Trophoblast cell (in vitro differentiated cells and primary cell): ENCODE data around the gene FADS3.

Experiments used
- DNase-seq, 2 donors: peaks; one replicate each; pipeline ENCODE4 v3.0.0-alpha.2; 2016
- H2AFZ ChIP-seq: 2 replicates; pipeline ENCODE4 v1.6.1; 2013; ENCODE audit warnings: low read length, moderate library complexity, mild to moderate bottlenecking; ENCODE audit not compliant: insufficient read depth, poor library complexity
- H2AK5ac ChIP-seq: 2 replicates; pipeline ENCODE4 v1.6.1; 2013; ENCODE audit warnings: mild to moderate bottlenecking, low read length
- H2BK120ac ChIP-seq: 2 replicates; pipeline ENCODE4 v1.6.1; 2013; ENCODE audit warnings: low read length, mild to moderate bottlenecking, moderate library complexity; ENCODE audit not compliant: insufficient read depth, poor library complexity
- H2BK12ac ChIP-seq: 2 replicates; pipeline ENCODE4 v1.6.1; 2013; ENCODE audit warnings: mild to moderate bottlenecking, low read length, moderate library complexity
- H2BK5ac ChIP-seq: 2 replicates; pipeline ENCODE4 v1.6.1; 2013; ENCODE audit warnings: low read length, low read depth, moderate library complexity, mild to moderate bottlenecking; ENCODE audit not compliant: poor library complexity
- H3K14ac ChIP-seq: 2 replicates; pipeline ENCODE4 v1.6.1; 2013; ENCODE audit warnings: mild to moderate bottlenecking, low read length
- H3K18ac ChIP-seq: 2 replicates; pipeline ENCODE4 v1.6.1; 2013; ENCODE audit warnings: mild to moderate bottlenecking, low read length
- H3K23ac ChIP-seq: 2 replicates; pipeline ENCODE4 v1.6.1; 2013; ENCODE audit warnings: low read length
- H3K27ac ChIP-seq: 2 replicates; pipeline ENCODE4 v1.5.1; 2013; ENCODE audit warnings: low read depth, mild to moderate bottlenecking, inconsistent platforms, low read length, moderate library complexity
- H3K27me3 ChIP-seq: 2 replicates; pipeline ENCODE4 v1.6.1; 2013; ENCODE audit warnings: inconsistent platforms, mild to moderate bottlenecking, low read length, moderate library complexity; ENCODE audit not compliant: insufficient read depth
- H3K36me3 ChIP-seq, 2 experiments: 1 replicate in 1 of 2; 2 replicates in 1 of 2; pipeline ENCODE4 v1.6.1; 2013; ENCODE audit warnings: low read length in 2 of 2, mild to moderate bottlenecking in 2 of 2, moderate library complexity in 1 of 2; ENCODE audit not compliant: insufficient read depth in 2 of 2, control insufficient read depth in 1 of 2
- H3K4ac ChIP-seq: 2 replicates; pipeline ENCODE4 v1.6.1; 2013; ENCODE audit warnings: low read depth, mild to moderate bottlenecking, low read length, moderate library complexity
- H3K4me1 ChIP-seq, 2 experiments: 1 replicate in 1 of 2; 2 replicates in 1 of 2; pipeline ENCODE4 v1.6.1; 2013; ENCODE audit warnings: low read length in 2 of 2, mild to moderate bottlenecking in 2 of 2, moderate library complexity in 1 of 2; ENCODE audit not compliant: insufficient read depth in 2 of 2, control insufficient read depth in 1 of 2
- H3K4me2 ChIP-seq: 2 replicates; pipeline ENCODE4 v1.6.1; 2013; ENCODE audit warnings: inconsistent platforms, mild to moderate bottlenecking, low read length, moderate library complexity
- H3K4me3 ChIP-seq: 2 replicates; pipeline ENCODE4 v1.5.1; 2013; ENCODE audit warnings: mild to moderate bottlenecking, low read depth, low read length, inconsistent platforms
- H3K79me1 ChIP-seq: one replicate; pipeline ENCODE4 v1.6.1; 2013; ENCODE audit warnings: low read length
- H3K79me2 ChIP-seq: 2 replicates; pipeline ENCODE4 v1.6.1; 2013; ENCODE audit warnings: low read length, mild to moderate bottlenecking; ENCODE audit not compliant: control insufficient read depth, insufficient read depth, poor library complexity
- H3K9ac ChIP-seq: 2 replicates; pipeline ENCODE4 v1.6.1; 2013; ENCODE audit warnings: mild to moderate bottlenecking, low read length
- H3K9me3 ChIP-seq: 2 replicates; pipeline ENCODE4 v1.6.1; 2013; ENCODE audit warnings: low read depth, mild to moderate bottlenecking, control low read depth, inconsistent platforms, low read length; ENCODE audit not compliant: insufficient read depth
- H4K12ac ChIP-seq: 2 replicates; pipeline ENCODE4 v1.6.1; 2013; ENCODE audit warnings: low read depth, mild to moderate bottlenecking, low read length, moderate library complexity
- H4K8ac ChIP-seq: 2 replicates; pipeline ENCODE4 v1.6.1; 2013; ENCODE audit warnings: low read depth, mild to moderate bottlenecking, low read length, moderate library complexity
- H4K91ac ChIP-seq: one replicate; pipeline ENCODE4 v1.6.1; 2013; ENCODE audit warnings: low read depth, mild to moderate bottlenecking, low read length, moderate library complexity
- WGBS: extraction: QIAGEN DNeasy Blood & Tissue Kit; methylation state at CpG from one replicate; pipeline ENCODE4 v1.1.7; 2013; ENCODE audit warnings: missing lambda C conversion rate; ENCODE audit not compliant: insufficient read length, insufficient coverage; ENCODE audit errors: extremely low coverage; 5-methylcytosine and 5-hydroxymethylcytosine counted together

The FADS3 gene

DNA sequence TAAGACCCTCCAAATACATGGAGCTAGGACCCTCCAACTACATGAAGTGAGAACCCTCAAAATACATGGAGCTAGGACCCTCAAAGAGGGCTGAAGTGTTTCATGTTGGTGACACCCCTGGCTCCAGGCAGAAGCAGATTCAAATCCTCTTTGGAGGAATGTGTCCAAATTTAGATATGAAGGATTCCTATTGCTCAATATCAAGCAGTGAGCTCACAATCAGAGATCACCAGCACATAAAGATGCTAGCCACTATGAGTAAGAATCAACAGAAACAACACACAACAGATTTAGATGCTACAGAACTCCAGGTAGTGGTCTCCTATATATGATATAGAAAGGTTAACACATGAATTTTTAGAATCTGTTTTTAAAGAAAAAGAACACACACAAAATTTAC lies 37.3 kb upstream of the FADS3 start:
- Histone ChIP-seq H2AK5ac (no peak overlapping the region), H4K8ac (no peak overlapping the region), H4K12ac (no peak overlapping the region), H3K36me3 (no peaks in the 10 kb centered on the region), H3K4me2 (no peak overlapping the region), H2BK120ac (no peak overlapping the region), H4K91ac (no peak overlapping the region), H3K9me3 (no peaks in the 10 kb centered on the region), H3K27ac (no peak overlapping the region), H3K14ac (no peak overlapping the region), H3K9ac (no peak overlapping the region), H3K79me1 (no peaks in the 10 kb centered on the region), H3K4ac (no peak overlapping the region), H2AFZ (no peak overlapping the region), H3K18ac (no peak overlapping the region), H3K4me1 (peaks cover 5% of the 10 kb centered on the region in 2 experiments), H3K79me2 (no peaks in the 10 kb centered on the region), H3K4me3 (no peak overlapping the region), H3K23ac (no peak overlapping the region), H2BK5ac (no peak overlapping the region), H3K27me3 (no peaks in the 10 kb centered on the region), H2BK12ac (no peak overlapping the region)
- no peak for DNase-seq

DNA sequence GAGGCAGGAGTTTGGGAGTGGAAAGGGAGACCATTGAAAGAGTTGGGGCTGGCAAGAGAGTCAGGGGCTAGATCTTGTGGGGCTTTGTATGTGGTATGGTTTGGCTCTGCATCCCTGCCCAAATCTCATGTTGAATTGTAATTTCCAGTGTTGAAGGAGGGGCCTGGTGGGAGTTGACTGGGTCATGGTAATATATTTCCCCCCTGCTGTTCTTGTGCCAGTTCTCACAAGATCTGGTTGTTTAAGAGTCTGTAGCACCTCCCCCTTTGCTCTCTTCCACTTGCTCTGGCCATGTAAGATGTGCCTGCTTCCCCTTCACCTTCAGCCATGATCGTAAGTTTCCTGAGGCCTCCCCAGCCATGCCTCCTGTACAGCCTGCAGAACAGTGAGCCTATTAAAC lies 36.2 kb upstream of the FADS3 start:
- Histone ChIP-seq H2BK5ac (no peak overlapping the region), H2BK12ac (no peak overlapping the region), H3K27me3 (no peaks in the 10 kb centered on the region), H3K79me2 (no peaks in the 10 kb centered on the region), H3K14ac (no peak overlapping the region), H4K91ac (no peak overlapping the region), H2BK120ac (no peak overlapping the region), H3K4me3 (no peak overlapping the region), H3K4me1 (peaks cover 14% of the 10 kb centered on the region in 2 experiments), H3K27ac (no peak overlapping the region), H3K9ac (no peak overlapping the region), H3K36me3 (no peaks in the 10 kb centered on the region), H3K23ac (no peak overlapping the region), H2AK5ac (no peak overlapping the region), H4K12ac (no peak overlapping the region), H2AFZ (no peak overlapping the region), H3K4me2 (no peak overlapping the region), H3K4ac (no peak overlapping the region), H4K8ac (no peak overlapping the region), H3K79me1 (peaks cover 3% of the 10 kb centered on the region), H3K18ac (no peak overlapping the region), H3K9me3 (no peaks in the 10 kb centered on the region)
- no peak for DNase-seq
- WGBS = no CpG with 5 or more reads among the region's 1 CpG

DNA sequence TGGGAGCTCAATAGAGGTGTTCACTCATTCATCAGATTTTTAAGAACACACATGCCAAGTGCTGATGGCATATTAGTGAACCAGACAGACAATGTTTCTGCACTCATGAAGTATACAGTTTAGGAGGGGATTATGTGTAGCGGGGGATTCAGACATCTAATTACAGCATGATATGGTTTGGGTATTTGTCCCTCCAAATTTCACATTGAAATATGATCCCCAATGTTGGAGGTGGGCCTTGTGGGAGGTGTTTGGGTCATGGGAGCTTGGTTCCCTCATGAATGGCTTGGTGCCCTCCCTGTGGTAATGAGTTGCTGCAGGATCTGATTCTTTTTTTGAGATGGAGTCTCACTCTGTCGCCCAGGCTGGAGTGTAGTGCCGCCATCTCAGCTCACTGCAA lies 34.9 kb upstream of the FADS3 start:
- no peak overlapping the region for H3K4me2 ChIP-seq
- H2BK120ac ChIP-seq = no peak overlapping the region
- H2AK5ac ChIP-seq = no peak overlapping the region
- H3K9me3 ChIP-seq = no peaks in the 10 kb centered on the region
- no peak overlapping the region for H2BK5ac ChIP-seq
- no peak overlapping the region for H4K12ac ChIP-seq
- peaks cover 14% of the 10 kb centered on the region in 2 experiments for H3K4me1 ChIP-seq
- WGBS = no CpG with 5 or more reads among the region's 3 CpGs
- H3K36me3 ChIP-seq = no peaks in the 10 kb centered on the region
- H3K4ac ChIP-seq = no peak overlapping the region
- H3K14ac ChIP-seq = no peak overlapping the region
- no peak overlapping the region for H4K91ac ChIP-seq
- no peak overlapping the region for H2AFZ ChIP-seq
- no peak overlapping the region for H3K9ac ChIP-seq
- H2BK12ac ChIP-seq = no peak overlapping the region
- no peak overlapping the region for H3K4me3 ChIP-seq
- H3K23ac ChIP-seq = no peak overlapping the region
- H4K8ac ChIP-seq = no peak overlapping the region
- peaks cover 3% of the 10 kb centered on the region for H3K79me1 ChIP-seq
- DNase-seq = no peak
- no peaks in the 10 kb centered on the region for H3K79me2 ChIP-seq
- no peak overlapping the region for H3K18ac ChIP-seq
- H3K27ac ChIP-seq = no peak overlapping the region
- no peaks in the 10 kb centered on the region for H3K27me3 ChIP-seq

DNA sequence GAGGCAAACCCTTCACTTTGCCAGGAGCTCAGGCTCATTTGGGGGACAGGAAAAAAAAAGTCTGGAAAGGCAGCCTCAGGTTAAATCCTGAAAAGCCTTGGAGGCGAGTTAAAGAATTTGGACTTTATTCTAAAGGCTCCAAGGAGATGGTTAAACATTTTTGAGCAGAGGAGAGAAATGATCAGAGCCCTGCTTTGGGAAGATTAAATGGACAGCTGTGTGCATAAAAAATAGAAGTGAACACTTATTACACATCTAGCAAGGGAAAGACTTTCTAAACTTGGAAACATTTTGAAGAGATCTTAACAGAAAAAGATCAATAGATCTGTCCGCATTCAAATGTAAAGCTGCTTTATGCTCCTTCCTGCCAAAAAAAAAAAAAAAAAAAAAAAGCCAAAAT lies 34.4 kb upstream of the FADS3 start:
- H3K9me3 ChIP-seq = no peaks in the 10 kb centered on the region
- H2BK12ac ChIP-seq = no peak overlapping the region
- no CpG with 5 or more reads among the region's 2 CpGs for WGBS
- no peaks in the 10 kb centered on the region for H3K79me2 ChIP-seq
- no peaks in the 10 kb centered on the region for H3K27me3 ChIP-seq
- H3K4me3 ChIP-seq = no peak overlapping the region
- no peak overlapping the region for H3K9ac ChIP-seq
- no peak overlapping the region for H3K23ac ChIP-seq
- no peak overlapping the region for H2AK5ac ChIP-seq
- H4K12ac ChIP-seq = no peak overlapping the region
- no peaks in the 10 kb centered on the region for H3K36me3 ChIP-seq
- peaks cover 14% of the 10 kb centered on the region in 2 experiments for H3K4me1 ChIP-seq
- H2AFZ ChIP-seq = no peak overlapping the region
- H3K14ac ChIP-seq = no peak overlapping the region
- DNase-seq = no peak
- H2BK5ac ChIP-seq = no peak overlapping the region
- no peak overlapping the region for H2BK120ac ChIP-seq
- no peak overlapping the region for H3K27ac ChIP-seq
- H3K79me1 ChIP-seq = peaks cover 3% of the 10 kb centered on the region
- H3K18ac ChIP-seq = no peak overlapping the region
- H4K91ac ChIP-seq = no peak overlapping the region
- no peak overlapping the region for H3K4ac ChIP-seq
- no peak overlapping the region for H3K4me2 ChIP-seq
- H4K8ac ChIP-seq = no peak overlapping the region
